HG03469 (cell line): Measurements from ENCODE around the gene PRADC1.

Experiments used
- ATAC-seq: cut with Tn5 transposase; IDR thresholded peaks from one replicate; pipeline ENCODE4 v1.9.1; 2021; ENCODE audit warnings: mild to moderate bottlenecking, moderate library complexity, moderate number of reproducible peaks; ENCODE audit not compliant: unreplicated experiment

PRADC1 gene

GRCh38 chr2:73238149-73238548 lies 5.1 kb upstream of the PRADC1 start:
- no peak for ATAC-seq

GRCh38 chr2:73237168-73237567 lies 4.1 kb upstream of the PRADC1 start:
- ATAC-seq, result no peak

- no peak for ATAC-seq
Observed at GRCh38 chr2:73235315-73236028, 2.4 kb upstream of the PRADC1 start.

- ATAC-seq, result peak; percentile 29
Observed at GRCh38 chr2:73233932-73234832, 1.1 kb upstream of the PRADC1 start, which contains the start of gene CCT7. Gene CCT7 (plus strand): TSS chr2:73234308. CDS start chr2:73234379, 71 bp downstream.

GRCh38 chr2:73232403-73233153 lies 461 bp downstream of the PRADC1 start:
- no peak for ATAC-seq

- no peak for ATAC-seq
Observed at GRCh38 chr2:73228631-73229030, 4.4 kb downstream of the PRADC1 start.

GRCh38 chr2:73227086-73227485 lies 6.0 kb downstream of the PRADC1 start:
- no peak for ATAC-seq

GRCh38 chr2:73225513-73226360 lies 7.3 kb downstream of the PRADC1 start:
- no peak for ATAC-seq

- ATAC-seq, result no peak
Observed at GRCh38 chr2:73223821-73224220, 9.2 kb downstream of the PRADC1 start.

- no peak for ATAC-seq
Observed at GRCh38 chr2:73218298-73218697, 14.7 kb downstream of the PRADC1 start.

- no peak for ATAC-seq
Observed at GRCh38 chr2:73217826-73218225, 15.2 kb downstream of the PRADC1 start.

- ATAC-seq, result no peak
Observed at GRCh38 chr2:73217160-73217559, 15.9 kb downstream of the PRADC1 start.

- ATAC-seq, result no peak
Observed at GRCh38 chr2:73215254-73215653, 17.8 kb downstream of the PRADC1 start.

GRCh38 chr2:73214120-73215035 lies 18.7 kb downstream of the PRADC1 start, which contains the start of gene SMYD5:
Gene SMYD5 (plus strand): TSS chr2:73214245. CDS start chr2:73214267, 22 bp downstream.
- peak; percentile 88 for ATAC-seq

GRCh38 chr2:73212448-73213176 lies 20.4 kb downstream of the PRADC1 start:
- ATAC-seq, result peak; percentile 51

- no peak for ATAC-seq
Observed at GRCh38 chr2:73212098-73212447, 21.0 kb downstream of the PRADC1 start.

GRCh38 chr2:73210696-73211095 lies 22.3 kb downstream of the PRADC1 start:
- no peak for ATAC-seq

GRCh38 chr2:73210019-73210418 lies 23.0 kb downstream of the PRADC1 start:
- no peak for ATAC-seq

GRCh38 chr2:73208258-73208657 lies 24.8 kb downstream of the PRADC1 start:
- ATAC-seq, result no peak
